Measurements from ENCODE around the gene KTN1.

DNA sequence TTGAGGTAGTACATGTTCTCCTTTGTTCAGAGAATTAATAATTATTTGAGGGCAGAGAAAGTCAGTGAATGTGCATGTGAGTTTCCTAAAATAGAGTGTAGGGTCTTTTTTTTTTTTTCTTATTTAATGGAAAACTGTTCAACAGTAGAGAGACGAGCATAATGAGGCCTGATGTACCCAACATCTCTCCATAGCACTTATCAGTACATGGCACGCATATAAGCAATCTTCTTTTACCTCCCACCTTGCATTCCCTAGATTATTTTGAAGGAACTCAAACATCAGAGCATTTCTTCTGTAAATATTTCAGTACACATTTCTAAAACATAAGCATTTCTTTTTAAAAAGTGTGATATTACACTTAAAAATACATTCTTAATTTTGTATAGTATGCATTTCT lies 87.8 kb downstream of the KTN1 start:
- TF ChIP-seq, protein P1, sequence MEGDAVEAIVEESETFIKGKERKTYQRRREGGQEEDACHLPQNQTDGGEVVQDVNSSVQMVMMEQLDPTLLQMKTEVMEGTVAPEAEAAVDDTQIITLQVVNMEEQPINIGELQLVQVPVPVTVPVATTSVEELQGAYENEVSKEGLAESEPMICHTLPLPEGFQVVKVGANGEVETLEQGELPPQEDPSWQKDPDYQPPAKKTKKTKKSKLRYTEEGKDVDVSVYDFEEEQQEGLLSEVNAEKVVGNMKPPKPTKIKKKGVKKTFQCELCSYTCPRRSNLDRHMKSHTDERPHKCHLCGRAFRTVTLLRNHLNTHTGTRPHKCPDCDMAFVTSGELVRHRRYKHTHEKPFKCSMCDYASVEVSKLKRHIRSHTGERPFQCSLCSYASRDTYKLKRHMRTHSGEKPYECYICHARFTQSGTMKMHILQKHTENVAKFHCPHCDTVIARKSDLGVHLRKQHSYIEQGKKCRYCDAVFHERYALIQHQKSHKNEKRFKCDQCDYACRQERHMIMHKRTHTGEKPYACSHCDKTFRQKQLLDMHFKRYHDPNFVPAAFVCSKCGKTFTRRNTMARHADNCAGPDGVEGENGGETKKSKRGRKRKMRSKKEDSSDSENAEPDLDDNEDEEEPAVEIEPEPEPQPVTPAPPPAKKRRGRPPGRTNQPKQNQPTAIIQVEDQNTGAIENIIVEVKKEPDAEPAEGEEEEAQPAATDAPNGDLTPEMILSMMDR (IDR thresholded peaks at IDR 0.05), result no peak
- TF ChIP-seq, protein P2, sequence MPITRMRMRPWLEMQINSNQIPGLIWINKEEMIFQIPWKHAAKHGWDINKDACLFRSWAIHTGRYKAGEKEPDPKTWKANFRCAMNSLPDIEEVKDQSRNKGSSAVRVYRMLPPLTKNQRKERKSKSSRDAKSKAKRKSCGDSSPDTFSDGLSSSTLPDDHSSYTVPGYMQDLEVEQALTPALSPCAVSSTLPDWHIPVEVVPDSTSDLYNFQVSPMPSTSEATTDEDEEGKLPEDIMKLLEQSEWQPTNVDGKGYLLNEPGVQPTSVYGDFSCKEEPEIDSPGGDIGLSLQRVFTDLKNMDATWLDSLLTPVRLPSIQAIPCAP (CRISPR knock-in tag; IDR thresholded peaks at IDR 0.05), result no peak
- TF ChIP-seq, protein P3, sequence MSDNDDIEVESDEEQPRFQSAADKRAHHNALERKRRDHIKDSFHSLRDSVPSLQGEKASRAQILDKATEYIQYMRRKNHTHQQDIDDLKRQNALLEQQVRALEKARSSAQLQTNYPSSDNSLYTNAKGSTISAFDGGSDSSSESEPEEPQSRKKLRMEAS (CRISPR knock-in tag; IDR thresholded peaks at IDR 0.05), result no peak
- TF ChIP-seq ZNF232 (CRISPR knock-in tag; IDR thresholded peaks at IDR 0.05) (no peak), TP53 (CRISPR knock-in tag; IDR thresholded peaks at IDR 0.05) (no peak), MXD4 (CRISPR knock-in tag; IDR thresholded peaks at IDR 0.05; ENCODE audit: borderline replicate concordance) (no peak)
